Peyer's patch (tissue), 4 donors: ENCODE results near the gene BDKRB2. TPM values are rescaled to one million over a fixed set of nuclear protein-coding genes. Genes with fewer than 3 reads are reported as not detected.
"Not testable (repeated sequence)": the region's sequence is repeated elsewhere in the genome, so short reads cannot be mapped to it uniquely, and the experiment has no call there.

Experiments used
- DNase-seq, 3 donors: peaks; one replicate each; pipeline ENCODE4 v3.0.0-alpha.2; 2017 to 2019
- H3K27ac ChIP-seq, 4 donors: fragments of 200-600 bp; sonication (generic); one replicate each; pipeline ENCODE4 v1.5.1; 2016 to 2019
- H3K27me3 ChIP-seq, 2 donors: fragments of 200-600 bp; sonication (generic); one replicate each; pipeline ENCODE4 v1.5.1; 2019
- H3K36me3 ChIP-seq, 3 donors: fragments of 200-600 bp; sonication (generic); one replicate each; pipeline ENCODE4 v1.5.1; 2016 to 2019
- H3K4me1 ChIP-seq, 4 donors: fragments of 200-600 bp; sonication (generic); one replicate each; pipeline ENCODE4 v1.5.1; 2016 to 2019
- H3K4me3 ChIP-seq, 4 donors: fragments of 200-600 bp; sonication (generic); 1 replicate in 3 of 4; 2 replicates in 1 of 4; pipeline ENCODE4 v1.5.1; 2016 to 2019; ENCODE audit warnings: mild to moderate bottlenecking in 1 of 4
- H3K9me3 ChIP-seq, 4 donors: fragments of 200-600 bp; sonication (generic); one replicate each; pipeline ENCODE4 v1.5.1; 2016 to 2019; ENCODE audit warnings: mild to moderate bottlenecking in 1 of 4
- CTCF ChIP-seq, 6 experiments: fragments of 450-650 bp in 4 of 6; fragments of 200-600 bp in 2 of 6; sonication (generic) in 1 of 6; IDR thresholded peaks; one replicate each; pipeline ENCODE4 v1.5.1; 2017 to 2019; ENCODE audit warnings: antibody characterized with exemption in 6 of 6, mild to moderate bottlenecking in 3 of 6, moderate library complexity in 1 of 6
- POLR2A ChIP-seq, 2 donors: fragments of 450-650 bp; IDR thresholded peaks; one replicate each; pipeline ENCODE4 v1.5.1; 2017; ENCODE audit warnings: antibody characterized with exemption in 2 of 2, mild to moderate bottlenecking in 2 of 2, moderate library complexity in 2 of 2
- total RNA-seq, 4 donors: library from RNA; depleted of rRNA; stranded (reverse); fragments of >200 nt; gene quantifications; one replicate each; pipeline ENCODE4 v1.1.0, GENCODE V29; 2016

Gene BDKRB2
- total RNA-seq, 4 donors from 2014 or later: 12.4 to 18.9 (median 16.9) TPM

DNA sequence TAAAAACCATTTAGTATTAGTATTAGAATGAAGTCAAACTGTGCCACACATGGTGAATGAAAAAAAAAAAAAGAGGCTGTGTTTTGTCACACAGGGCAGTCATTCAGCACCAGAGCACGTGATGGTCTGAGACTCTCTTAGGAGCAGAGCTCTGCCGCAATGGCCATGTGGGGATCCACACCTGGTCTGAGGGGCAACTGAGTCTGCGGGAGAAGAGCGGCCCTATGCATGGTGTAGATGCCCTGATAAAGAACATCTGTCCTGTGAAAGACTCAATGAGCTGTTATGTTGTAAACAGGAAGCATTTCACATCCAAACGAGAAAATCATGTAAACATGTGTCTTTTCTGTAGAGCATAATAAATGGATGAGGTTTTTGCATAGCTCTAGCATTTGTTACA is 39.1 kb downstream of the BDKRB2 start:
- TF ChIP-seq CTCF (IDR thresholded peaks at IDR 0.05) (no peak), POLR2A (IDR thresholded peaks at IDR 0.05) (no peak)
- H3K4me3 ChIP-seq: no peak overlapping the region
- no peaks in the 10 kb centered on the region for H3K9me3 ChIP-seq
- no peaks in the 10 kb centered on the region for H3K27me3 ChIP-seq
- no peak for DNase-seq
- H3K36me3 ChIP-seq: peaks cover 0 to 26% (median 0%) of the 10 kb centered on the region in 3 donors
- H3K27ac ChIP-seq: no peak overlapping the region
- peaks cover 0 to 14% (median 4%) of the 10 kb centered on the region in 4 donors for H3K4me1 ChIP-seq

DNA sequence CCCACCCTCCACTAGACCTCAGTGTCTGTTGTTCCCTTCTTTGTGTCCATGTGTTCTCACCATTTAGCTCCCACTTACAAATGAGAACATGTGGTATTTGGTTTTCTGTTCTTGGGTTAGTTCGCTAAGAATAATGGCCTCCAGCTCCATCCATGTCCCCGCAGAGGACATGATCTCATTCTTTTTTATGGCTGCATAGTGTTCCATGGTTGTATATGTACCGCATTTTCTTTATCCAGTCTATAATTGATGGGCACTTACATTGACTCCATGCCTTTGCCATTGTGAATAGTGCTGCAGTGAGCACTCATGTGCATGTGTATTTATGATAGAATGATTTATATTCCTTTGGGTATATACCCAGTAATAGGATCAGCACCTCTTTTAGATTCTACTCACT is 40.4 kb downstream of the BDKRB2 start:
- not testable (repeated sequence) for H3K4me3 ChIP-seq, DNase-seq

DNA sequence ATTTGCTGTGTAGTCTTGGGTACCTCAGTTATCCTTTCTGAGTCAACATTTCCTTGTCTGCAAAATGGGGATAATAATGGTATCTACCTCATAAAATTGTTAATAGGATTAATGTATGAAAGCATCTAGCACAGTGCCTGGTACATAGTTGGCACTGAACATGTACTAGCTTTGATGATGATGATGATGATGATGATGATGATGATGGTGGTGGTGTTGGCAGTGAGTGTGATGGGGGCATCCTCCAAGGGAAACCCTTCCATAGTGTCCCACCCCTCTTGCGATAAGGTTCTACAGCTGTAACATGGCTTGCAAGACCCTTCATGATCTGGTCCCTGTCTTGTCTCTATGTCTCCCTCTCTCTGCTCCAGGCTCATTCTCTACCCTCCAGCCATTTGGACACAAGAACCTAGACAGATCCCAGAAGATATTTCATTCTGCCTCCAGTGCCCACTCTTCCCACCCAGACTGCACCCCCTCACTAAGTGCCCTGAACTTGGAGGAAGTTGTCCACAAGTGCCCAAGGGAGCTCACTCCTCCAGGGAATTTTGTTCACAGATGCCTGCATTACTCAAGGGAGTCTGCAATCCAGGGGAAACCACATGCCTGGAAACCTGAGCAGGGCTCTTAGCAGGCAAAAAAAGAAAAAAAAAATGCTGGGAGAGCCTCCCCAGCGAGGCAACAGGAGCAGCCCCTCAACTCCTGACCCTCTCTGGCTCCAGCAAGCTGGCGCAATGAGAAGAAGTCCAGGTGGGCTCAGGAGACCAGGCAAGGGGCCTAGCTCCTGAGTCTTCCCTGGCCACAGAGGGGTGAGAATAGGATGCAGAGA is 41.3 kb downstream of the BDKRB2 start:
- TF ChIP-seq CTCF (IDR thresholded peaks at IDR 0.05): no peak

More for the DNA sequence above, 40.4 kb downstream of the BDKRB2 start:
- peaks cover 0 to 24% (median 0%) of the 10 kb centered on the region in 3 donors for H3K36me3 ChIP-seq
- not testable (repeated sequence) for H3K27ac ChIP-seq, H3K9me3 ChIP-seq, H3K27me3 ChIP-seq, H3K4me1 ChIP-seq

GRCh38 chr14:96246539-96246847 is 41.9 kb downstream of the BDKRB2 start:
- peak in 1 of 3 donors; percentile 57 for DNase-seq
- Histone ChIP-seq H3K9me3 (no peaks in the 10 kb centered on the region), H3K27me3 (no peaks in the 10 kb centered on the region), H3K27ac (no peak overlapping the region), H3K4me1 (no peaks in the 10 kb centered on the region), H3K36me3 (peaks cover 0 to 10% (median 0%) of the 10 kb centered on the region in 3 donors), H3K4me3 (no peak overlapping the region)
- no peak for TF ChIP-seq CTCF (IDR thresholded peaks at IDR 0.05)
- TF ChIP-seq POLR2A (IDR thresholded peaks at IDR 0.05): no peak

More for the DNA sequence above, 41.3 kb downstream of the BDKRB2 start:
- Histone ChIP-seq H3K27me3 (no peaks in the 10 kb centered on the region), H3K36me3 (peaks cover 0 to 16% (median 0%) of the 10 kb centered on the region in 3 donors), H3K27ac (no peak overlapping the region), H3K4me3 (no peak overlapping the region), H3K9me3 (no peaks in the 10 kb centered on the region), H3K4me1 (no peaks in the 10 kb centered on the region)
- DNase-seq: no peak

DNA sequence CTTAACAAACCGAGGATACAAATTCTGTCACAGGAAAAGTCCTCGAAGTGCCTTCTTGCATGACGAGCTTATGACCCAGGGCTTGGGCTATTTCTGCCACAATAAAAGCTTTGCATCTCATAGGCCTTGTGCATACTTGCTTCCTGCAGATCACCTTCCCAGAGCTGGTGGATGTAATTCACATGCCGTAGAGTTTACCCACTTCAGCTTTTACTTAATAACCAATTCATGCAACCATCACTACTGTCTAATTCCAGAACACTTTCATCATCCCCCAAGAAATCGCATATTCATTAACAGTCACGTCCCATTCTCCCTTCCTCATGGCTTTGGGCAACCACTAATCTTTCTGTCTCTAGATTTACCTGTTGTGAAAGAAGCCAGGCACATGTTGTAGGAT is 42.4 kb downstream of the BDKRB2 start:
- Histone ChIP-seq H3K27ac (no peak overlapping the region), H3K4me1 (peaks cover 0 to 2% (median 0%) of the 10 kb centered on the region in 4 donors), H3K36me3 (peaks cover 0 to 5% (median 0%) of the 10 kb centered on the region in 3 donors), H3K27me3 (no peaks in the 10 kb centered on the region), H3K4me3 (no peak overlapping the region), H3K9me3 (no peaks in the 10 kb centered on the region)
- no peak for DNase-seq
- TF ChIP-seq POLR2A (IDR thresholded peaks at IDR 0.05): no peak
- no peak for TF ChIP-seq CTCF (IDR thresholded peaks at IDR 0.05)

DNA sequence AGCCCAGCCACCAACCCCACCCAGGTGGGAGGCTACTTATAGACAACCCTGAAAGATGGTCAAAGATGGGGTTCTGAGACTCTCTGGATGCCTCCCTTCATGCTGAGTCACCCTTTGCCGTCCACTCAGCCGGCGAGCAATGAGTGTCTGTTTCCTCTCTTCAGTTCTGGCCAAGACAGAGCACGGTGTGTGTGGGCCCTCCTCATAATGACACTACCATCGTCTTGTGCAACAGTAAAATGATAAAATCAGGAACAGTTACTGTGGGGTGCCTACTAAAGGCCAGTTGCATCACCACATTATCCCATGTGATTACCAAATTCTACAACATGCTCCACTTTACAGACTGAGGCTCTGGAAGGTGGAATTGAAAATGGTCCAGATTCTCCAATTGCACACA is 44.4 kb downstream of the BDKRB2 start:
- Histone ChIP-seq H3K9me3 (no peaks in the 10 kb centered on the region), H3K4me3 (no peak overlapping the region), H3K36me3 (no peaks in the 10 kb centered on the region), H3K27ac (peak overlapping the region in 1 of 4 donors; percentile 10), H3K4me1 (peaks cover 0 to 4% (median 0%) of the 10 kb centered on the region in 4 donors), H3K27me3 (no peaks in the 10 kb centered on the region)
- TF ChIP-seq POLR2A (IDR thresholded peaks at IDR 0.05) (no peak), CTCF (IDR thresholded peaks at IDR 0.05) (no peak)
- no peak for DNase-seq
